ENCODE data around the gene ACTN4. TPM values are rescaled to one million over a fixed set of nuclear protein-coding genes. Genes with fewer than 3 reads are reported as not detected.

ACTN4 gene
- total and polyA plus RNA-seq, 2 experiments from 2014 or later, result 59.3 to 321 TPM

- peaks cover 5% of the 10 kb centered on the region for H3K79me2 ChIP-seq
- peaks cover 9% of the 10 kb centered on the region for H3K4me1 ChIP-seq (ENCODE audit: insufficient read depth)
- H3K9me3 ChIP-seq (ENCODE audit: low read depth), result no peaks in the 10 kb centered on the region
- no peaks in the 10 kb centered on the region for H4K20me1 ChIP-seq (ENCODE audit: insufficient read depth, poor library complexity, severe bottlenecking)
- H3K4me2 ChIP-seq, result no peak overlapping the region
- no peak overlapping the region for H2AFZ ChIP-seq
- 99% methylated on average over 35 of the region's 42 CpGs for WGBS (ENCODE audit: low lambda C conversion rate, missing lambda C conversion rate)
- H3K36me3 ChIP-seq (replicated peaks; ENCODE audit: insufficient read depth, low read depth), result no peaks in the 10 kb centered on the region
- no peaks in the 10 kb centered on the region for H3K9me2 ChIP-seq (replicated peaks; ENCODE audit: insufficient read depth)
- no peak for DNase-seq (ENCODE audit: low spot score)
- H3K27ac ChIP-seq, result no peak overlapping the region
- no peak for TF ChIP-seq CTCF (IDR thresholded peaks at IDR 0.05; ENCODE audit: poor library complexity)
- no peak for TF ChIP-seq EZH2 (IDR thresholded peaks at IDR 0.05; ENCODE audit: borderline replicate concordance)
- TF ChIP-seq EZH2phosphoT487 (IDR thresholded peaks at IDR 0.05; ENCODE audit: low read depth, severe bottlenecking, unreplicated experiment), result no peak
- H3K4me3 ChIP-seq, result no peak overlapping the region
- H3K27me3 ChIP-seq, result no peaks in the 10 kb centered on the region
These were observed 76.8 kb downstream of the ACTN4 start for GRCh38 chr19:38723990-38724854.

- no peaks in the 10 kb centered on the region for H3K27me3 ChIP-seq
- no peaks in the 10 kb centered on the region for H3K4me1 ChIP-seq (ENCODE audit: insufficient read depth)
- H3K4me2 ChIP-seq, result no peak overlapping the region
- DNase-seq (ENCODE audit: low spot score), result no peak
- no peak overlapping the region for H3K27ac ChIP-seq
- H3K79me2 ChIP-seq, result peaks cover 5% of the 10 kb centered on the region
- no peaks in the 10 kb centered on the region for H3K9me3 ChIP-seq (ENCODE audit: low read depth)
- H3K36me3 ChIP-seq (replicated peaks; ENCODE audit: insufficient read depth, low read depth), result no peaks in the 10 kb centered on the region
- TF ChIP-seq CTCF (IDR thresholded peaks at IDR 0.05; ENCODE audit: poor library complexity) (no peak), EZH2 (IDR thresholded peaks at IDR 0.05; ENCODE audit: borderline replicate concordance) (no peak), EZH2phosphoT487 (IDR thresholded peaks at IDR 0.05; ENCODE audit: low read depth, severe bottlenecking, unreplicated experiment) (no peak)
- no peak overlapping the region for H3K4me3 ChIP-seq
- H2AFZ ChIP-seq, result no peak overlapping the region
- no peaks in the 10 kb centered on the region for H3K9me2 ChIP-seq (replicated peaks; ENCODE audit: insufficient read depth)
- no peaks in the 10 kb centered on the region for H4K20me1 ChIP-seq (ENCODE audit: insufficient read depth, poor library complexity, severe bottlenecking)
- WGBS (ENCODE audit: low lambda C conversion rate, missing lambda C conversion rate), result 94% methylated on average over 21 of the region's 21 CpGs
These were observed 78.2 kb downstream of the ACTN4 start for GRCh38 chr19:38725469-38726283.

GRCh38 chr19:38726284-38726673 lies 78.8 kb downstream of the ACTN4 start:
- H4K20me1 ChIP-seq (ENCODE audit: insufficient read depth, poor library complexity, severe bottlenecking), result no peaks in the 10 kb centered on the region
- H3K27me3 ChIP-seq, result no peaks in the 10 kb centered on the region
- TF ChIP-seq EZH2 (IDR thresholded peaks at IDR 0.05; ENCODE audit: borderline replicate concordance) (no peak), EZH2phosphoT487 (IDR thresholded peaks at IDR 0.05; ENCODE audit: low read depth, severe bottlenecking, unreplicated experiment) (no peak), CTCF (IDR thresholded peaks at IDR 0.05; ENCODE audit: poor library complexity) (no peak)
- no peak overlapping the region for H2AFZ ChIP-seq
- H3K9me2 ChIP-seq (replicated peaks; ENCODE audit: insufficient read depth), result no peaks in the 10 kb centered on the region
- no peaks in the 10 kb centered on the region for H3K36me3 ChIP-seq (replicated peaks; ENCODE audit: insufficient read depth, low read depth)
- H3K4me2 ChIP-seq, result no peak overlapping the region
- H3K27ac ChIP-seq, result no peak overlapping the region
- no peak overlapping the region for H3K4me3 ChIP-seq
- no peaks in the 10 kb centered on the region for H3K4me1 ChIP-seq (ENCODE audit: insufficient read depth)
- no peak for DNase-seq (ENCODE audit: low spot score)
- no peaks in the 10 kb centered on the region for H3K9me3 ChIP-seq (ENCODE audit: low read depth)
- H3K79me2 ChIP-seq, result peaks cover 5% of the 10 kb centered on the region
- WGBS (ENCODE audit: low lambda C conversion rate, missing lambda C conversion rate), result 93% methylated on average over 6 of the region's 6 CpGs

Measured in hepatocyte (in vitro differentiated cells).